Breast epithelium (tissue), 3 donors: ENCODE results near the gene TPRG1.

ENCODE experiments used
- POLR2AphosphoS5 ChIP-seq, 3 donors: sonication (generic); formaldehyde crosslinking; IDR thresholded peaks; one replicate each; pipeline ENCODE4 v1.6.1; 2017; ENCODE audit warnings: antibody characterized with exemption in 3 of 3
- TF ChIP-seq, protein P1 (sequence below), 3 donors: fragments of 450-650 bp; IDR thresholded peaks; one replicate each; pipeline ENCODE4 v1.5.1; 2016 to 2017; ENCODE audit warnings: antibody characterized with exemption in 3 of 3, mild to moderate bottlenecking in 3 of 3, moderate library complexity in 3 of 3

- TF ChIP-seq, protein P1, sequence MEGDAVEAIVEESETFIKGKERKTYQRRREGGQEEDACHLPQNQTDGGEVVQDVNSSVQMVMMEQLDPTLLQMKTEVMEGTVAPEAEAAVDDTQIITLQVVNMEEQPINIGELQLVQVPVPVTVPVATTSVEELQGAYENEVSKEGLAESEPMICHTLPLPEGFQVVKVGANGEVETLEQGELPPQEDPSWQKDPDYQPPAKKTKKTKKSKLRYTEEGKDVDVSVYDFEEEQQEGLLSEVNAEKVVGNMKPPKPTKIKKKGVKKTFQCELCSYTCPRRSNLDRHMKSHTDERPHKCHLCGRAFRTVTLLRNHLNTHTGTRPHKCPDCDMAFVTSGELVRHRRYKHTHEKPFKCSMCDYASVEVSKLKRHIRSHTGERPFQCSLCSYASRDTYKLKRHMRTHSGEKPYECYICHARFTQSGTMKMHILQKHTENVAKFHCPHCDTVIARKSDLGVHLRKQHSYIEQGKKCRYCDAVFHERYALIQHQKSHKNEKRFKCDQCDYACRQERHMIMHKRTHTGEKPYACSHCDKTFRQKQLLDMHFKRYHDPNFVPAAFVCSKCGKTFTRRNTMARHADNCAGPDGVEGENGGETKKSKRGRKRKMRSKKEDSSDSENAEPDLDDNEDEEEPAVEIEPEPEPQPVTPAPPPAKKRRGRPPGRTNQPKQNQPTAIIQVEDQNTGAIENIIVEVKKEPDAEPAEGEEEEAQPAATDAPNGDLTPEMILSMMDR (IDR thresholded peaks at IDR 0.05) = no peak
- TF ChIP-seq POLR2AphosphoS5 (IDR thresholded peaks at IDR 0.05) = no peak
Measured at GRCh38 chr3:189166321-189166720, 5.5 kb upstream of the TPRG1 start.
